Keratinocyte (primary cell): ENCODE results near the gene CFAP206.

Experiments
- EZH2 ChIP-seq: IDR thresholded peaks from one replicate; pipeline ENCODE4 v1.6.1; 2012; ENCODE audit warnings: inconsistent platforms, mild to moderate bottlenecking, low read length, moderate library complexity
- TF ChIP-seq, protein P1 (sequence below), 3 experiments: IDR thresholded peaks in 1 of 3; conservative IDR thresholded peaks in 1 of 3; optimal IDR thresholded peaks in 1 of 3; 2 replicates in 2 of 3; 3 replicates in 1 of 3; pipeline versions ENCODE3 to v1.5.1; 2011; ENCODE audit warnings: low read length in 3 of 3, mild to moderate bottlenecking in 3 of 3, moderate library complexity in 2 of 3, control low read depth in 1 of 3, inconsistent platforms in 1 of 3; ENCODE audit not compliant: insufficient read depth in 2 of 3; ENCODE audit errors: extremely low read depth in 1 of 3

DNA sequence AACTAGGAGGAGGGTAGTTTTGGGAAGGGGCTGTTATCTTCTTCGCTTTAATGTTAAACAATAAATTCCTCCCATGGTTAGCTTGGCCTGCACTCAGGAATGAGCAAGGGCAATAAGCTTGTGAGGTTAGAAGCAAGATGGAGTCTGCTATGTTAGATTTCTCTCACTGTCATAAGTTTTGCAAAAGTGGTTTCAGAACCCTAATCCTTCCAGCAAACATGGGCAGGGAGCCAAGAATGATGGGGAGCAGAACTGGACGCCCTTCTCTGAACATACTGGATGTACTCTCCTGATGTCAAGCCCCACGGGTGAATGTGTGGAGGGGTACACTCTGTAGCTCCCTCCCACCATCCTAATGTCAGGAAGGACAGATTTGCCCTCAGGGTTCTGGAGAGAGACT, 40.9 kb upstream of the CFAP206 start:
- TF ChIP-seq, protein P1, sequence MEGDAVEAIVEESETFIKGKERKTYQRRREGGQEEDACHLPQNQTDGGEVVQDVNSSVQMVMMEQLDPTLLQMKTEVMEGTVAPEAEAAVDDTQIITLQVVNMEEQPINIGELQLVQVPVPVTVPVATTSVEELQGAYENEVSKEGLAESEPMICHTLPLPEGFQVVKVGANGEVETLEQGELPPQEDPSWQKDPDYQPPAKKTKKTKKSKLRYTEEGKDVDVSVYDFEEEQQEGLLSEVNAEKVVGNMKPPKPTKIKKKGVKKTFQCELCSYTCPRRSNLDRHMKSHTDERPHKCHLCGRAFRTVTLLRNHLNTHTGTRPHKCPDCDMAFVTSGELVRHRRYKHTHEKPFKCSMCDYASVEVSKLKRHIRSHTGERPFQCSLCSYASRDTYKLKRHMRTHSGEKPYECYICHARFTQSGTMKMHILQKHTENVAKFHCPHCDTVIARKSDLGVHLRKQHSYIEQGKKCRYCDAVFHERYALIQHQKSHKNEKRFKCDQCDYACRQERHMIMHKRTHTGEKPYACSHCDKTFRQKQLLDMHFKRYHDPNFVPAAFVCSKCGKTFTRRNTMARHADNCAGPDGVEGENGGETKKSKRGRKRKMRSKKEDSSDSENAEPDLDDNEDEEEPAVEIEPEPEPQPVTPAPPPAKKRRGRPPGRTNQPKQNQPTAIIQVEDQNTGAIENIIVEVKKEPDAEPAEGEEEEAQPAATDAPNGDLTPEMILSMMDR (optimal IDR thresholded peaks at IDR 0.05 in 1 of 3, IDR thresholded peaks at IDR 0.05 in 1 of 3, conservative IDR thresholded peaks at IDR 0.05 in 1 of 3; ENCODE audit: extremely low read depth in 1 of 3, insufficient read depth in 2 of 3, low read length in 3 of 3), result no peak
- TF ChIP-seq EZH2, result no peak
